Measurements from ENCODE around the gene MPC1.

DNA sequence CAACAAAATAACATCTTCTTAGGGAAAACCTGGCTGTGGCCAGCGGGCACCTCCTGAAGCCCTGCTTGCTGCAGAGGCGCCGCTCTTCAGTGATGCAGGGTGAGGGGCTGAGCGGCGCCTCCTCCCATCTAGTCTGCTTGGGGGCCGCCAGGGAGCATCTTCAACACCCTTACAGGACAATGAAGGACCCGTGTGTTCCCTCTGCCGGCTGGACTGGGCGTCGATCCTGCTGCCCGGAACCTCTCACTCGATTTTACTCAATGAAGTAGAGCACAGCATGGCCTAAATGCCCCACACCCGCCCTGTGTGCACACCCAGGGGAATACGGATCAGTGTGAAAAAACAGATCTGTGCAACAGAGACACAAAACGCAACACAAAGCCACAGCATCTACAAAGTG is 28.5 kb upstream of the MPC1 start:
- TF ChIP-seq CTCF (IDR thresholded peaks at IDR 0.05) (no peak), ZFX (IDR thresholded peaks at IDR 0.05; ENCODE audit: borderline replicate concordance) (no peak)
